NCI-H748 treated with DMSO at 0.1 percent for 48 hours (cell line): ENCODE measurements around the gene GPBAR1.

ENCODE experiments used
- DNase-seq: peaks from one replicate; lab custom pipeline; 2025; lab: John Stamatoyannopoulos, UW

Gene GPBAR1

GRCh38 chr2:218260742-218261422 lies at the start of gene GPBAR1:
Gene GPBAR1, plus strand, starts transcription at chr2:218261015. Its CDS starts 1,710 bp downstream, at chr2:218262725.
- DNase-seq: no peak

GRCh38 chr2:218214116-218214515 lies 46.7 kb upstream of the GPBAR1 start:
- no peak for DNase-seq

GRCh38 chr2:218216336-218216673 lies 44.5 kb upstream of the GPBAR1 start:
- no peak for DNase-seq

GRCh38 chr2:218216674-218217359 lies 44.0 kb upstream of the GPBAR1 start, which contains the start of gene ARPC2:
Gene ARPC2, plus strand, starts transcription at chr2:218217189. Its CDS starts 282 bp downstream, at chr2:218217471.
- DNase-seq: peak; percentile 79

- no peak for DNase-seq
Observed at GRCh38 chr2:218217360-218218267, 43.2 kb upstream of the GPBAR1 start.

GRCh38 chr2:218218268-218219185 lies 42.3 kb upstream of the GPBAR1 start:
- no peak for DNase-seq

GRCh38 chr2:218219934-218220333 lies 40.9 kb upstream of the GPBAR1 start:
- no peak for DNase-seq

- DNase-seq: no peak
Observed at GRCh38 chr2:218221000-218221399, 39.8 kb upstream of the GPBAR1 start.

- no peak for DNase-seq
Observed at GRCh38 chr2:218223046-218223445, 37.8 kb upstream of the GPBAR1 start.

GRCh38 chr2:218224186-218224585 lies 36.6 kb upstream of the GPBAR1 start:
- no peak for DNase-seq

GRCh38 chr2:218226903-218227302 lies 33.9 kb upstream of the GPBAR1 start:
- DNase-seq: no peak

GRCh38 chr2:218228366-218229090 lies 32.3 kb upstream of the GPBAR1 start:
- no peak for DNase-seq

- DNase-seq: no peak
Observed at GRCh38 chr2:218229239-218229638, 31.6 kb upstream of the GPBAR1 start.

- DNase-seq: no peak
Observed at GRCh38 chr2:218229851-218230250, 31.0 kb upstream of the GPBAR1 start.

GRCh38 chr2:218230882-218231281 lies 29.9 kb upstream of the GPBAR1 start:
- no peak for DNase-seq

- no peak for DNase-seq
Observed at GRCh38 chr2:218233543-218233942, 27.3 kb upstream of the GPBAR1 start.

- DNase-seq: no peak
Observed at GRCh38 chr2:218234521-218234920, 26.3 kb upstream of the GPBAR1 start.

GRCh38 chr2:218235017-218235416 lies 25.8 kb upstream of the GPBAR1 start:
- DNase-seq: no peak

GRCh38 chr2:218236829-218237228 lies 24.0 kb upstream of the GPBAR1 start:
- no peak for DNase-seq

GRCh38 chr2:218238887-218239286 lies 21.9 kb upstream of the GPBAR1 start:
- DNase-seq: no peak

GRCh38 chr2:218244204-218244603 lies 16.6 kb upstream of the GPBAR1 start:
- no peak for DNase-seq
